GM23338 (cell line): ENCODE results near the gene NFKB2. TPM values are rescaled to one million over a fixed set of nuclear protein-coding genes. Genes with fewer than 3 reads are reported as not detected.

Source experiments
- ATAC-seq: fragments of 200-7000 bp; cut with Tn5 transposase; 3 replicates; pipeline ENCODE4 v1.9.1; 2020
- DNase-seq: peaks from one replicate; pipeline ENCODE4 v3.0.0-alpha.2; 2015; ENCODE audit warnings: low spot score
- H2AFZ ChIP-seq: fragments of 200-600 bp; sonication (generic); 2 replicates; pipeline ENCODE4 v1.8.0; 2016; ENCODE audit warnings: antibody characterized with exemption, mild to moderate bottlenecking, moderate library complexity
- H3F3A ChIP-seq: fragments of 200-600 bp; sonication (generic); replicated peaks from 2 replicates; pipeline ENCODE4 v1.8.0; 2017; ENCODE audit warnings: antibody characterized with exemption, mixed run types, low read depth
- H3K27ac ChIP-seq: fragments of 200-600 bp; sonication (generic); 2 replicates; pipeline ENCODE4 v1.6.1; 2016; ENCODE audit warnings: low read depth
- H3K27me3 ChIP-seq: fragments of 200-600 bp; sonication (generic); 2 replicates; pipeline ENCODE4 v1.8.0; 2016; ENCODE audit warnings: mild to moderate bottlenecking, mixed run types, moderate library complexity; ENCODE audit not compliant: insufficient read depth
- H3K36me3 ChIP-seq: fragments of 200-600 bp; sonication (generic); 2 replicates; pipeline ENCODE4 v1.8.0; 2016; ENCODE audit warnings: mild to moderate bottlenecking; ENCODE audit not compliant: insufficient read depth
- H3K4me1 ChIP-seq: fragments of 200-600 bp; sonication (generic); 2 replicates; pipeline ENCODE4 v1.8.0; 2016; ENCODE audit warnings: mild to moderate bottlenecking, moderate library complexity; ENCODE audit not compliant: insufficient read depth
- H3K4me2 ChIP-seq: fragments of 200-600 bp; sonication (generic); 2 replicates; pipeline ENCODE4 v1.7.1; 2017; ENCODE audit warnings: mixed run types
- H3K4me3 ChIP-seq: fragments of 200-600 bp; sonication (generic); 2 replicates; pipeline ENCODE4 v1.6.1; 2016; ENCODE audit warnings: mixed run types
- H3K79me2 ChIP-seq: fragments of 200-600 bp; sonication (generic); replicated peaks from 2 replicates; pipeline ENCODE4 v1.8.0; 2017; ENCODE audit warnings: mild to moderate bottlenecking; ENCODE audit not compliant: insufficient read depth
- H3K9me2 ChIP-seq: fragments of 200-600 bp; sonication (generic); 2 replicates; pipeline ENCODE4 v1.8.0; 2017; ENCODE audit not compliant: insufficient read depth
- H4K20me1 ChIP-seq: fragments of 200-600 bp; sonication (generic); replicated peaks from 2 replicates; pipeline ENCODE4 v1.8.0; 2017; ENCODE audit warnings: mild to moderate bottlenecking; ENCODE audit not compliant: insufficient read depth
- H3K27ac Mint-ChIP-seq: 2 replicates; pipeline ENCODE4 v1.8.0; 2020; ENCODE audit warnings: inconsistent platforms, mild to moderate bottlenecking, moderate library complexity, mixed read lengths
- H3K27me3 Mint-ChIP-seq: 3 replicates; pipeline ENCODE4 v1.8.0; 2022; ENCODE audit warnings: low read depth, mild to moderate bottlenecking, moderate library complexity, mixed read lengths, inconsistent platforms; ENCODE audit not compliant: insufficient read depth, poor library complexity
- H3K36me3 Mint-ChIP-seq: 3 replicates; pipeline ENCODE4 v1.8.0; 2021; ENCODE audit warnings: low read depth, mild to moderate bottlenecking, inconsistent platforms, moderate library complexity, mixed read lengths
- H3K4me1 Mint-ChIP-seq: 3 replicates; pipeline ENCODE4 v1.8.0; 2020; ENCODE audit warnings: mild to moderate bottlenecking, inconsistent platforms, mixed read lengths
- H3K4me3 Mint-ChIP-seq: 3 replicates; pipeline ENCODE4 v1.8.0; 2021; ENCODE audit warnings: moderate library complexity, mild to moderate bottlenecking, inconsistent platforms, mixed read lengths
- H3K9me3 Mint-ChIP-seq: 3 replicates; pipeline ENCODE4 v1.8.0; 2020; ENCODE audit warnings: moderate library complexity, mild to moderate bottlenecking, inconsistent platforms, mixed read lengths
- CREB1 ChIP-seq: fragments of 250-450 bp; sonication (Bioruptor Pico); IDR thresholded peaks from 2 replicates; pipeline ENCODE4 v1.5.0; 2020; ENCODE audit warnings: low read depth, mild to moderate bottlenecking, moderate library complexity
- EZH2 ChIP-seq: fragments of 200-600 bp; sonication (generic); IDR thresholded peaks from one replicate; pipeline ENCODE4 v1.8.0; 2017; ENCODE audit warnings: antibody characterized with exemption, mild to moderate bottlenecking, low read depth; ENCODE audit not compliant: unreplicated experiment
- EZH2phosphoT487 ChIP-seq: fragments of 200-600 bp; sonication (generic); IDR thresholded peaks from one replicate; pipeline ENCODE4 v1.8.1; 2018; ENCODE audit warnings: antibody characterized with exemption; ENCODE audit not compliant: unreplicated experiment
- JUNB ChIP-seq: IDR thresholded peaks from one replicate; pipeline ENCODE4 v1.6.1; 2016; ENCODE audit warnings: antibody characterized with exemption; ENCODE audit not compliant: unreplicated experiment
- NANOG ChIP-seq: IDR thresholded peaks from 2 replicates; pipeline ENCODE4 v1.6.1; 2016; ENCODE audit warnings: antibody characterized with exemption, borderline replicate concordance
- POLR2AphosphoS5 ChIP-seq: IDR thresholded peaks from 2 replicates; pipeline ENCODE4 v1.6.1; 2016; ENCODE audit warnings: antibody characterized with exemption, low read depth
- STAT1 ChIP-seq: IDR thresholded peaks from one replicate; pipeline ENCODE4 v1.6.1; 2016; ENCODE audit warnings: antibody characterized with exemption; ENCODE audit not compliant: unreplicated experiment
- ZNF114 ChIP-seq: fragments of 250-450 bp; sonication (Bioruptor Pico); IDR thresholded peaks from 2 replicates; pipeline ENCODE4 v1.5.0; 2020; ENCODE audit warnings: mild to moderate bottlenecking, moderate library complexity
- polyA plus RNA-seq: library from polyadenylated mRNA; unstranded; fragments of >200 nt; fragmentation: Nextera tagmentation; extraction: Ambion mirVana; gene quantifications from 2 replicates; pipeline ENCODE4 v1.2.1, GENCODE V29; 2016
- total RNA-seq: library from RNA; depleted of rRNA; stranded (reverse); fragments of >200 nt; shearing (Covaris generic); gene quantifications from 2 replicates; pipeline ENCODE4 v1.2.3, GENCODE V29; 2014
- TF ChIP-seq, protein P1 (sequence below): fragments of 250-450 bp; sonication (Bioruptor Pico); IDR thresholded peaks from 2 replicates; pipeline ENCODE4 v1.5.0; 2020; ENCODE audit warnings: mild to moderate bottlenecking, moderate library complexity
- TF ChIP-seq, protein P2 (sequence below): IDR thresholded peaks from one replicate; pipeline ENCODE4 v1.6.1; 2018; ENCODE audit warnings: antibody characterized with exemption; ENCODE audit not compliant: unreplicated experiment

The NFKB2 gene
- total and polyA plus RNA-seq, 2 experiments from 2014 or later = 6.8 to 29.4 TPM

DNA sequence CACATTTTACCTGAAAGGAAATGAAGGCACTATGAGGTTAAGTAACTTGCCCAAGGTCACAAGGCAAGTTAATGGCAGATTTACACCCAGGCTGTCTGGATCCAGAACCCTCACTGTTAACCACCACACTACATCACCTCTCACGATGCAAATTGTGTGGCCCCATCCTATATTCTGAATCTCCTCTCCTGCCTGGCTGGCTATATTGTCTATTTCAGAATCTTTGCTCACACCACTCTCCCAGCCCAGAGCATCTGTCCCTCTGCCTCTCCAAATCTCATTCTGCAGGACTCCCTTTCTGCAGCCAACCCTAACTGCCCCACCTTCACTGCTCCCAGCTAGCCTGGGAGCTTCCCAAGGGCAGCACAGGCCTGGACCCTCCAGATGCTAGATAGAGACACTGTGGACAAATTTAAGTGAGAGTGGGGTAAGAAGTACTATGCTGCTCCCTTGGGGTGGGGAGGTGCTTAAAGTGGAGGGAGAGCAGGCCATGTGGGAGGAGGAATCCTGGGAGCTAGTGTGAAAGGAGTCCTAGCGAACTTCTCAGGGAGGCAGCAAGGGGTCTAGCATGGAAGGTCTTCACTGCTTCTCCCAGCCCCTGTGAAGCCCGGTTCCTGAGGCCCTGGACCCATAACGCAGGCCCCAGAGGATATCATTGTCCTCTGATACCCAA lies 36.1 kb downstream of the NFKB2 start:
- DNase-seq (no peak), ATAC-seq (peak; percentile 16)
- Histone ChIP-seq H3K27ac (0 out of 2 replicates have a peak overlapping the region, but pooled peaks have one; percentile 50), H3K4me2 (peak overlapping the region; percentile 96), H3F3A (0 out of 2 replicates have a peak, but pooled peaks cover 7% of the 10 kb centered on the region), H3K27me3 (peaks cover 39% of the 10 kb centered on the region), H3K79me2 (no peaks in the 10 kb centered on the region; the same call in 1 of the 2 replicates), H3K36me3 (no peaks in the 10 kb centered on the region), H2AFZ (peak overlapping the region; percentile 95), H3K4me1 (peaks cover 21% of the 10 kb centered on the region), H3K4me3 (peak overlapping the region; percentile 81), H4K20me1 (no peaks in the 10 kb centered on the region; the same call in 1 of the 2 replicates), H3K9me2 (no peaks in the 10 kb centered on the region)
- TF ChIP-seq JUNB (no peak), ZNF114 (no peak), CREB1 (no peak), STAT1 (no peak), EZH2phosphoT487 (no peak), POLR2AphosphoS5 (no peak), EZH2 (no peak), NANOG (no peak)
- TF ChIP-seq, protein P1, sequence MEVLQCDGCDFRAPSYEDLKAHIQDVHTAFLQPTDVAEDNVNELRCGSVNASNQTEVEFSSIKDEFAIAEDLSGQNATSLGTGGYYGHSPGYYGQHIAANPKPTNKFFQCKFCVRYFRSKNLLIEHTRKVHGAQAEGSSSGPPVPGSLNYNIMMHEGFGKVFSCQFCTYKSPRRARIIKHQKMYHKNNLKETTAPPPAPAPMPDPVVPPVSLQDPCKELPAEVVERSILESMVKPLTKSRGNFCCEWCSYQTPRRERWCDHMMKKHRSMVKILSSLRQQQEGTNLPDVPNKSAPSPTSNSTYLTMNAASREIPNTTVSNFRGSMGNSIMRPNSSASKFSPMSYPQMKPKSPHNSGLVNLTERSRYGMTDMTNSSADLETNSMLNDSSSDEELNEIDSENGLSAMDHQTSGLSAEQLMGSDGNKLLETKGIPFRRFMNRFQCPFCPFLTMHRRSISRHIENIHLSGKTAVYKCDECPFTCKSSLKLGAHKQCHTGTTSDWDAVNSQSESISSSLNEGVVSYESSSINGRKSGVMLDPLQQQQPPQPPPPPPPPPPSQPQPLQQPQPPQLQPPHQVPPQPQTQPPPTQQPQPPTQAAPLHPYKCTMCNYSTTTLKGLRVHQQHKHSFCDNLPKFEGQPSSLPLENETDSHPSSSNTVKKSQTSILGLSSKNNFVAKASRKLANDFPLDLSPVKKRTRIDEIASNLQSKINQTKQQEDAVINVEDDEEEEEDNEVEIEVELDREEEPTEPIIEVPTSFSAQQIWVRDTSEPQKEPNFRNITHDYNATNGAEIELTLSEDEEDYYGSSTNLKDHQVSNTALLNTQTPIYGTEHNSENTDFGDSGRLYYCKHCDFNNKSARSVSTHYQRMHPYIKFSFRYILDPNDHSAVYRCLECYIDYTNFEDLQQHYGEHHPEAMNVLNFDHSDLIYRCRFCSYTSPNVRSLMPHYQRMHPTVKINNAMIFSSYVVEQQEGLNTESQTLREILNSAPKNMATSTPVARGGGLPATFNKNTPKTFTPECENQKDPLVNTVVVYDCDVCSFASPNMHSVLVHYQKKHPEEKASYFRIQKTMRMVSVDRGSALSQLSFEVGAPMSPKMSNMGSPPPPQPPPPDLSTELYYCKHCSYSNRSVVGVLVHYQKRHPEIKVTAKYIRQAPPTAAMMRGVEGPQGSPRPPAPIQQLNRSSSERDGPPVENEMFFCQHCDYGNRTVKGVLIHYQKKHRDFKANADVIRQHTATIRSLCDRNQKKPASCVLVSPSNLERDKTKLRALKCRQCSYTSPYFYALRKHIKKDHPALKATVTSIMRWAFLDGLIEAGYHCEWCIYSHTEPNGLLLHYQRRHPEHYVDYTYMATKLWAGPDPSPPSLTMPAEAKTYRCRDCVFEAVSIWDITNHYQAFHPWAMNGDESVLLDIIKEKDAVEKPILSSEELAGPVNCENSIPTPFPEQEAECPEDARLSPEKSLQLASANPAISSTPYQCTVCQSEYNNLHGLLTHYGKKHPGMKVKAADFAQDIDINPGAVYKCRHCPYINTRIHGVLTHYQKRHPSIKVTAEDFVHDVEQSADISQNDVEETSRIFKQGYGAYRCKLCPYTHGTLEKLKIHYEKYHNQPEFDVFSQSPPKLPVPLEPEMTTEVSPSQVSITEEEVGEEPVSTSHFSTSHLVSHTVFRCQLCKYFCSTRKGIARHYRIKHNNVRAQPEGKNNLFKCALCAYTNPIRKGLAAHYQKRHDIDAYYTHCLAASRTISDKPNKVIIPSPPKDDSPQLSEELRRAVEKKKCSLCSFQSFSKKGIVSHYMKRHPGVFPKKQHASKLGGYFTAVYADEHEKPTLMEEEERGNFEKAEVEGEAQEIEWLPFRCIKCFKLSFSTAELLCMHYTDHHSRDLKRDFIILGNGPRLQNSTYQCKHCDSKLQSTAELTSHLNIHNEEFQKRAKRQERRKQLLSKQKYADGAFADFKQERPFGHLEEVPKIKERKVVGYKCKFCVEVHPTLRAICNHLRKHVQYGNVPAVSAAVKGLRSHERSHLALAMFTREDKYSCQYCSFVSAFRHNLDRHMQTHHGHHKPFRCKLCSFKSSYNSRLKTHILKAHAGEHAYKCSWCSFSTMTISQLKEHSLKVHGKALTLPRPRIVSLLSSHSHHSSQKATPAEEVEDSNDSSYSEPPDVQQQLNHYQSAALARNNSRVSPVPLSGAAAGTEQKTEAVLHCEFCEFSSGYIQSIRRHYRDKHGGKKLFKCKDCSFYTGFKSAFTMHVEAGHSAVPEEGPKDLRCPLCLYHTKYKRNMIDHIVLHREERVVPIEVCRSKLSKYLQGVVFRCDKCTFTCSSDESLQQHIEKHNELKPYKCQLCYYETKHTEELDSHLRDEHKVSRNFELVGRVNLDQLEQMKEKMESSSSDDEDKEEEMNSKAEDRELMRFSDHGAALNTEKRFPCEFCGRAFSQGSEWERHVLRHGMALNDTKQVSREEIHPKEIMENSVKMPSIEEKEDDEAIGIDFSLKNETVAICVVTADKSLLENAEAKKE = no peak
- TF ChIP-seq, protein P2, sequence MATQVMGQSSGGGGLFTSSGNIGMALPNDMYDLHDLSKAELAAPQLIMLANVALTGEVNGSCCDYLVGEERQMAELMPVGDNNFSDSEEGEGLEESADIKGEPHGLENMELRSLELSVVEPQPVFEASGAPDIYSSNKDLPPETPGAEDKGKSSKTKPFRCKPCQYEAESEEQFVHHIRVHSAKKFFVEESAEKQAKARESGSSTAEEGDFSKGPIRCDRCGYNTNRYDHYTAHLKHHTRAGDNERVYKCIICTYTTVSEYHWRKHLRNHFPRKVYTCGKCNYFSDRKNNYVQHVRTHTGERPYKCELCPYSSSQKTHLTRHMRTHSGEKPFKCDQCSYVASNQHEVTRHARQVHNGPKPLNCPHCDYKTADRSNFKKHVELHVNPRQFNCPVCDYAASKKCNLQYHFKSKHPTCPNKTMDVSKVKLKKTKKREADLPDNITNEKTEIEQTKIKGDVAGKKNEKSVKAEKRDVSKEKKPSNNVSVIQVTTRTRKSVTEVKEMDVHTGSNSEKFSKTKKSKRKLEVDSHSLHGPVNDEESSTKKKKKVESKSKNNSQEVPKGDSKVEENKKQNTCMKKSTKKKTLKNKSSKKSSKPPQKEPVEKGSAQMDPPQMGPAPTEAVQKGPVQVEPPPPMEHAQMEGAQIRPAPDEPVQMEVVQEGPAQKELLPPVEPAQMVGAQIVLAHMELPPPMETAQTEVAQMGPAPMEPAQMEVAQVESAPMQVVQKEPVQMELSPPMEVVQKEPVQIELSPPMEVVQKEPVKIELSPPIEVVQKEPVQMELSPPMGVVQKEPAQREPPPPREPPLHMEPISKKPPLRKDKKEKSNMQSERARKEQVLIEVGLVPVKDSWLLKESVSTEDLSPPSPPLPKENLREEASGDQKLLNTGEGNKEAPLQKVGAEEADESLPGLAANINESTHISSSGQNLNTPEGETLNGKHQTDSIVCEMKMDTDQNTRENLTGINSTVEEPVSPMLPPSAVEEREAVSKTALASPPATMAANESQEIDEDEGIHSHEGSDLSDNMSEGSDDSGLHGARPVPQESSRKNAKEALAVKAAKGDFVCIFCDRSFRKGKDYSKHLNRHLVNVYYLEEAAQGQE = no peak
- Mint-ChIP-seq H3K9me3 (no peaks in the 10 kb centered on the region), H3K4me1 (peaks cover 24% of the 10 kb centered on the region), H3K4me3 (peak overlapping the region; percentile 97), H3K27ac (peak overlapping the region; percentile 96), H3K36me3 (peaks cover 4% of the 10 kb centered on the region; the same call in 2 of the 3 replicates), H3K27me3 (peaks cover 47% of the 10 kb centered on the region)
